ENCODE measurements around the gene ANKRD33B.

DNA sequence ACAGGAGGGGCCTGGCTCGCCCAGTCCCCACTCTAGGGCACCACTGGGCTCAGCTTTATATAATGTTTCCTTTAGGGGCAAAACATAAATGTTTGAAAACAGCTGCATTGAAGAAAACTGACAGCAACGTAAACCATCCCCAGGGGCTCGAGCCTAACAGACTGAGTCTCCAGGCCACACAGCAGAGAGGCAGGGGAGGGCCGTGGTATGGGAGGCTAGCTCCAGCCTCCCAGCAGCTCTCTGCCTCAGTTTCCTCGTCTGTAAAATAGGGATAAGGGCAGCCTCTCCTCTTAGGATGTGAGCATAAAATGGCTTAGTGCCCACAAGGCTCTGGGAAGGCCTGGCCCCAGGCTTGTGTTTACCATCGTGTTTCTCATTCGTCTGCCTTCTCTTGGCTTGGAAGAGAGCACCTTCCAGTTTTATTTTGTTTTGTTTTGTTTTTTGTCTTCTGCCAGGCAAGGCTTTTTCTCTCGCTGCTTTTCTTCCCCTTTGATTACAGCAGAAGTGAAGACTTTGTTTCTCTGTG lies 2.7 kb downstream of the ANKRD33B start:
- TF ChIP-seq EZH2 (IDR thresholded peaks at IDR 0.05; ENCODE audit: insufficient read depth, poor library complexity, severe bottlenecking), result no peak
- no peak for TF ChIP-seq EZH2phosphoT487 (IDR thresholded peaks at IDR 0.05; ENCODE audit: insufficient read depth, low read depth)
